GM11168 (cell line): Measurements from ENCODE around the gene FARS2.

Experiments
- in situ Hi-C: fragments of 300-500 bp; cut with MboI; formaldehyde crosslinking; loops from one replicate; pipeline ENCODE4 v1.12.0; 2022; ENCODE audit warnings: low sequenced_read_pairs; ENCODE audit not compliant: unreplicated experiment

FARS2 gene

DNA sequence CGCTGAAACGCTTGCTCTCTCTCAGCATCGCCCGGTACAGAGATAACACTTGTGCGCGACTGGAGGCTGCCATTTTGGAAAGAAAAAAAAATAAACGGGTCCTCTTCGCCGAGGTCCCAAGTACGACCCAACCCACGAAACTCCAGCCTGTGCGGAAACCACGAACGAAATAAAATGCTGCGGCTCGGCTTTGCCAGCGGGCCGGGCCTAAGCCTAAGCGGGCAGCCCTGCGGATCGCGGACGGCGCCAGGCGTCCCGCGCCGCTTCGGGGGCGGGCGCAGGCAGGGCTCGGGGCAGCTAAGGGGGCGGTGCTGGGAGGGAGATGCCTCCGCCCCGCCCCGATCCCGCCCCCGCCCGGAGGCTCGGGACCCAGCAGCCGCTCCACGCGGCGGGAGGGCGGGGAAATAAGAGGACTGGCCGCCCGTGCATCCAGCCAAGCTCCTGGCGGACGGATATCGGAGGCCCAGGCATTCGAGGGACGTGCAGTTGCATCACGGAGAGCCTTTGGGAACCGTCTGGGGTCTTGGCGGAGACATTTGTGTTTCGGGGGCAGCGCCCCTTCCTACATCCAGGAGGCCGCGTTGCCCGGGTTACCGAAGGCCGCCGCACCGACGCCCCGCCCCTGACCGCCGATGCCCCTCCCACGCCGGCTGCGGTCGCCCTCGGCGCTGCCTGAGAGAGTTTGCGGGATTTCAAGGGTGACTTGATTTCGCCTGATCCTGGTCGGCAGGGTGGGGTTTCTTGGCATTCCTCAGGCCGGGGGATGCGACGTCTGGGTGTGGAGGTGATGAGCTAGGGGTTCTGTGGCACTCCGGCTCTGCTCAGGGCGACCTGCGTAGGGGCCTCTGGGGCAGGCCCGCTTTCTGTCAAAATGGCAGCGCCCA, at the start of gene FARS2, which contains the start of gene LYRM4:
FARS2 (plus strand) TSS at position 853 of the 884 bp plus-strand sequence.
LYRM4 (minus strand) TSS at position 290 of the 884 bp plus-strand sequence; CDS start at position 73, 217 bp downstream.
- in situ Hi-C loops = no loop called here

DNA sequence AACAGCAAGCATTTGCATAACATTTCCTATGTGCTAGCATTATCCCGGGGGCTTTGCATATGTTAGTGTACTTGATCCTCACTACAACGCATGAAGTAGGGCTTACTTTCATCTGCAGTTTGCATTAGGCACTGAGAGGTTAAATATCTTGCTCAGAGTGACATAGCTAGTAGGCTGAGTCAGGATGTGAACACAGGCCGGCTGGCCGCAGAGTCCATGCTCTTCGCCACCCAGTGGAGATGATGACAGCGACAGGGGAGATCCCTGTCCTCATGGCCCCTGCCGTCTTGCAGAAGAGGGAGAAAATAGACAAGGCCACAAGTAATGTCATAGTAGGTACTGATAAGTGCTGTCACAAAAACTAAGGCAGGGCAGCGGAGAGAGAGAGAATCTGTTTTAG, 47.5 kb upstream of the FARS2 start:
- in situ Hi-C loops = no loop called here

- in situ Hi-C loops = no loop called here
Observed at GRCh38 chr6:5214570-5215052, 46.7 kb upstream of the FARS2 start.

DNA sequence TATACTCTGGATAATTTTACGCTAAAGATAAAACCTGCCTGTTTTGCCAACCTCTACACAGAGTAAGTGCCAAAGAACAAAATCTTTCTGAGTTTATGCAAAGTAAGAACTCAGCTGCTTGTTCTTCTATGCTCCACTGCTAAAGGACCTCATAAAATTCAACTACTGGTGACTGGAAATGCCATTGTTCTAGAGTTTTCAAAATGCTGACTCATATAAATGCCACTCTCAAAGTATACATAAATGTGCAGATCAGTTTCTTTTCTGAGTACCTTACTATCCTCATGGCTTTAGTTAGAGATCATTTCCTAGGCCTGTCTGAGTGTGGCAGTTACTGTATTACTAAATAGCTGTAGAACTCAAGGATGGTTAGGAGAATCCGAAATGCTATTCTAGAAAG, 46.2 kb upstream of the FARS2 start:
- in situ Hi-C loops = no loop called here

DNA sequence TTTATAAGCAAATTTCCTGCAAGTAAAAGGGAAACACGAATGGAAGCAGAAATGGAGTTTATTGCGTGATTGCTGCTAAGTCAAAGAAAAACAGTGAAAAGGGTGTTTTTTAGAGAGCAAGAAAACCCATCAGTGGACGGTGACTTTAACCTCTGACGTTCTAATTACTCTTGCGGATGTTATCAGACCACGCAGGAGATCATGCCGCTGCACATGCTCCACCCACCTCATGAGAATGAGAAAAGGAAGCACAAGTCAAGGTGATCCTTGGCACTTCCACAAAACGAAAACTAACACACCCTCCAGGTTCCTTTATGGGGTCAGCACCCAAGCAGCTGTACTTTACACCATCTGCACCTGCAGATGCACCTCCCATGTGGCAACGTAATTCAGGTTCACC, 45.5 kb upstream of the FARS2 start:
- in situ Hi-C loops = no loop called here

GRCh38 chr6:5217356-5217755, 44.0 kb upstream of the FARS2 start:
- in situ Hi-C loops = no loop called here

GRCh38 chr6:5219011-5219691, 42.2 kb upstream of the FARS2 start:
- in situ Hi-C loops = no loop called here

DNA sequence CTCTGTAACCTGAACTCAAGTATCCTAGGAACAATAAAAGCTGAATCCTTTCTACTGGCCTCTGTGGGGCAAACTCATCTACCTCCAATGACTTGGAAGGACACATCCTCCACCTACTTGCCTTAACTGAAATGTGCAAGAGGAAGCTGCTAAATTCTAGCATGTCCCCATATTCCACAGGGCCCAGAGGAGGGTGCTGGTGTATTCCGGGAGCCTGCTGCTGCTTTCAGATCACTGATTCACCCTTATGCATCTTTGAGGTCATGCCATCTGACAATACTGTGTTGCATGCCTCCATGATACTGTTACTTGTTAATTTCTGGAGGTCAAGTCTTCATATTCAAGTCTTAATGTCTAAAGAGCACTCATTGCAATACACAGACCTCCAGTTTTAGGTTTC, 40.9 kb upstream of the FARS2 start:
- in situ Hi-C loops = no loop called here

GRCh38 chr6:5223309-5223708, 38.0 kb upstream of the FARS2 start:
- in situ Hi-C loops = no loop called here

- in situ Hi-C loops = no loop called here
Observed at GRCh38 chr6:5229356-5229755, 32.0 kb upstream of the FARS2 start.

GRCh38 chr6:5230081-5230480, 31.2 kb upstream of the FARS2 start:
- in situ Hi-C loops = no loop called here

DNA sequence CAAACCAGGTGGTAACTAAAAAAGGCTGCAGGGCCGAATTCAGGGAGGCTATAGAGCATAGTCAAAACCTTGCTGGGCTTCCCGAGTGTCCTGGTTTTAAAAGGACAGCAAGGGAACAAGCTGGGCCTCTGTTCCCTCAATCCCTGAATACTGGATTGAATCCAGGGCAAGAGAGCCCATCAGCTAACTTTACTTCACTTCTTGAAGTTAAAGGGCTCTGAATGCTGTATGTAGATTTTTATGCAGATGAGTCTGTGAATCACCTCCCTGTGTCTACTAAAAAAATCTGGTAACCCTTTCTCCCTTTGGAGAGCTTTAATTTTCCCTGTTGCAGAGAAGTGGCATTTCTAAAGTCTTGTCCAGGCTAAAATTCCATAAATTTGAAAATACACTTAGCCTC, 30.0 kb upstream of the FARS2 start:
- in situ Hi-C loops = no loop called here

DNA sequence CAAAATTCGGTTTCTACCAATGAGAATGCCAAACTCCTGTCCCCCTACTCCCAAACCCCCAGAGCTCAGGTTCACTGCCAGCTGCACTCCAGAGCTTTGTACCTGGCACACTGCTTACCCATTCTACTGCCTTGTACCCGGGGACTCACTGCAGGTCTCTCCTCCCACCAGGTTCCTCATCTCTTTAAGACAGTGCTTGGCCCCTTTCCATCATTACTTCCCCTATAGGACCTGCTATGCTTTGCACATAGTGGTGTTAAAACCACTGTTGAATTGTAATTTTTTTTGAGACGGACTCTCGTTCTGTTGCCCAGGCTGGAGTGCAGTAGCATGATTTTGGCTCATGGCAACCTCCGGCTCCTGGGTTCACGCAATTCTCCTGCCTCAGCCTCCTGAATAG, 26.4 kb upstream of the FARS2 start:
- in situ Hi-C loops = no loop called here

- in situ Hi-C loops = no loop called here
Observed at GRCh38 chr6:5235830-5236229, 25.5 kb upstream of the FARS2 start.

DNA sequence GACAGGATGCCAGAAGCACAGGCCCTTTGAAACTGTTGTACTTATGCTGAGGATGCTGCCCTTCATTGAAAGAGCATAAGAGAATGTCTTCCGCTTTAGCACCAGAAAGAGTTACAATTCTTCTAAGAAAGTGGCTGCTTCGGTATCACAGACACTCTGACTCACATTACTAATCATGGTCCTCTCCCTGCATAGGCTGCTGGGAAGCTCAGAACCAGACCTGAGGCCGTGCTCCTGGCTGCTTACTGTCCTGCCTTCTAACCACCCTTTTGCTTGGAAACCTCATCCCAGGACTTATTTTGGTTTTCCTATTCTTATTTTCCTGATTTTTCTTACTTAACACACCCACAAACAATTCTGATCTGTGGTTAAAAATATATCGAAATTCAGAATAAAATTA, 23.5 kb upstream of the FARS2 start:
- in situ Hi-C loops = no loop called here

DNA sequence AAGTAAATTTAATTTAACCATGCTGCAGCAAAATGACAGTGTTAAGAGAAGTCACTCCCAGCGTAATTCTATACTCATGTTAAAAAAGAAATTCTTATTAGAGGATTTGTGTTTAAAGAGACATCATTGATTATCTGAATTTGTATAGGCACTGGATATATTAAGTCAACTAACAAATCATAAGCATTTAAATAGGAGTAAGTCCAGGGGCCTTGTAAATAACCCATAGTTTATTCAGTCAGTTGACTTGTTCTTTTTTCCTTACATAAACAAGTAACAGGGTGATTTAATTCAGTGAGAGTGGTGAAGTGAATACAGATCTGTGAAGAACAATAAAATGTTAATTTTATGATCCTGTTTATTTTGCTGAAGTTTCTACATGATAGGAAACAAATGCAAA, 23.0 kb upstream of the FARS2 start:
- in situ Hi-C loops = no loop called here

GRCh38 chr6:5241252-5241651, 20.1 kb upstream of the FARS2 start:
- in situ Hi-C loops = no loop called here

GRCh38 chr6:5243069-5243468, 18.2 kb upstream of the FARS2 start:
- in situ Hi-C loops = no loop called here

GRCh38 chr6:5246141-5247097, 14.9 kb upstream of the FARS2 start:
- in situ Hi-C loops = no loop called here

DNA sequence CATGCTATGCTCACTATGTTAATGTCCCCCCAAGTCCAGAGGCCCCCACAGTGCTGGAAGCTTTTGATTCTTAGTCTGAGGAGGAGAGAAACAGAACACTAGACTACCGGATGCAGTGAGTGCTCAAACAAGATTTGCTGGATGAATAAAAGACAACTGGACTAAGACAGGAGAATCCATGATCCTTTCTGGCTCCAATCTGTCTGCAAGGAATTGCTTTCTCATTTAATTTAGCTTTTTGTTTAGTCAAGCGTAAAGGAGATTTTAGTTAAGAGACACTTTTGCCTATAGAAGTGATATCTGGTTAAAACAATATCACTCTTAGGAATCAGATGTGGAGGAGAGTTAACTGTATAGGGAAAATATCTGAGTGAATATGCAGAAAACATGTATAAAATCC, 14.1 kb upstream of the FARS2 start:
- in situ Hi-C loops = no loop called here
